WTC11 (cell line): ENCODE measurements around the gene AUH.

ENCODE experiments used
- CREM ChIP-seq: sonication (generic); formaldehyde crosslinking; IDR thresholded peaks from 2 replicates; pipeline ENCODE4 v1.8.1; 2022; ENCODE audit warnings: mild to moderate bottlenecking, missing genetic modification reagents, moderate library complexity
- CTCF ChIP-seq: fragments of 200-600 bp; IDR thresholded peaks from 2 replicates; pipeline ENCODE4 v1.8.0; 2022; ENCODE audit warnings: antibody characterized with exemption
- GTF2I ChIP-seq: fragments of 250-450 bp; sonication (Bioruptor Pico); conservative IDR thresholded peaks from 2 replicates; pipeline ENCODE4 v1.4.0; 2021; ENCODE audit warnings: mild to moderate bottlenecking
- NFYB ChIP-seq: sonication (generic); formaldehyde crosslinking; conservative IDR thresholded peaks from 2 replicates; pipeline ENCODE4 v1.8.0; 2022; ENCODE audit warnings: low read depth, missing genetic modification reagents
- RELA ChIP-seq: sonication (generic); formaldehyde crosslinking; IDR thresholded peaks from 2 replicates; pipeline ENCODE4 v1.8.1; 2022; ENCODE audit warnings: missing genetic modification reagents, mild to moderate bottlenecking, borderline replicate concordance
- SMAD3 ChIP-seq: sonication (generic); formaldehyde crosslinking; IDR thresholded peaks from 2 replicates; pipeline ENCODE4 v1.8.0; 2022; ENCODE audit warnings: missing genetic modification reagents, mild to moderate bottlenecking, borderline replicate concordance
- ZNF121 ChIP-seq: sonication (generic); formaldehyde crosslinking; IDR thresholded peaks from 2 replicates; pipeline ENCODE4 v1.8.0; 2023; ENCODE audit warnings: missing genetic modification reagents
- ZNF232 ChIP-seq: sonication (generic); formaldehyde crosslinking; IDR thresholded peaks from 2 replicates; pipeline ENCODE4 v1.8.0; 2022; ENCODE audit warnings: mild to moderate bottlenecking, missing genetic modification reagents
- ZNF263 ChIP-seq: sonication (generic); formaldehyde crosslinking; IDR thresholded peaks from 2 replicates; pipeline ENCODE4 v1.8.1; 2022; ENCODE audit warnings: low read depth, mild to moderate bottlenecking, moderate library complexity, missing genetic modification reagents
- ZSCAN18 ChIP-seq: fragments of 250-450 bp; sonication (Bioruptor Pico); IDR thresholded peaks from 2 replicates; pipeline ENCODE4 v2.1.2; 2022; ENCODE audit warnings: mild to moderate bottlenecking, moderate library complexity
- TF ChIP-seq, protein P1 (sequence below): sonication (generic); formaldehyde crosslinking; IDR thresholded peaks from 2 replicates; pipeline ENCODE4 v1.8.1; 2022; ENCODE audit warnings: mild to moderate bottlenecking, moderate library complexity, missing genetic modification reagents
- TF ChIP-seq, protein P2 (sequence below): sonication (generic); formaldehyde crosslinking; conservative IDR thresholded peaks from 2 replicates; pipeline ENCODE4 v1.8.1; 2022; ENCODE audit warnings: mild to moderate bottlenecking, missing genetic modification reagents

GRCh38 chr9:91364005-91364404 lies 2.3 kb upstream of the AUH start:
- TF ChIP-seq CTCF: no peak
- no peak for TF ChIP-seq ZNF121
- TF ChIP-seq ZNF263 (CRISPR knock-in tag): no peak
- no peak for TF ChIP-seq RELA (CRISPR knock-in tag)
- TF ChIP-seq GTF2I (CRISPR knock-in tag): no peak
- TF ChIP-seq SMAD3: no peak
- TF ChIP-seq, protein P1, sequence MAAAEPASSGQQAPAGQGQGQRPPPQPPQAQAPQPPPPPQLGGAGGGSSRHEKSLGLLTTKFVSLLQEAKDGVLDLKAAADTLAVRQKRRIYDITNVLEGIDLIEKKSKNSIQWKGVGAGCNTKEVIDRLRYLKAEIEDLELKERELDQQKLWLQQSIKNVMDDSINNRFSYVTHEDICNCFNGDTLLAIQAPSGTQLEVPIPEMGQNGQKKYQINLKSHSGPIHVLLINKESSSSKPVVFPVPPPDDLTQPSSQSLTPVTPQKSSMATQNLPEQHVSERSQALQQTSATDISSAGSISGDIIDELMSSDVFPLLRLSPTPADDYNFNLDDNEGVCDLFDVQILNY (CRISPR knock-in tag): no peak
- TF ChIP-seq, protein P2, sequence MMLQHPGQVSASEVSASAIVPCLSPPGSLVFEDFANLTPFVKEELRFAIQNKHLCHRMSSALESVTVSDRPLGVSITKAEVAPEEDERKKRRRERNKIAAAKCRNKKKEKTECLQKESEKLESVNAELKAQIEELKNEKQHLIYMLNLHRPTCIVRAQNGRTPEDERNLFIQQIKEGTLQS (CRISPR knock-in tag): no peak
- TF ChIP-seq ZSCAN18 (CRISPR knock-in tag): no peak
- no peak for TF ChIP-seq CREM (CRISPR knock-in tag)
- TF ChIP-seq ZNF232 (CRISPR knock-in tag): no peak
- TF ChIP-seq NFYB: no peak
